ENCODE data around the gene NEAT1.

GRCh38 chr11:65426839-65427690 lies 4.5 kb downstream of the NEAT1 start:
- TF ChIP-seq CTCF (IDR thresholded peaks at IDR 0.05; ENCODE audit: low read length) (no peak), EZH2 (optimal IDR thresholded peaks at IDR 0.05; ENCODE audit: low read depth, low read length) (no peak), EZH2phosphoT487 (IDR thresholded peaks at IDR 0.05; ENCODE audit: low read length) (no peak)
